Measurements from ENCODE around the gene REEP6. TPM values are rescaled to one million over a fixed set of nuclear protein-coding genes. Genes with fewer than 3 reads are reported as not detected.

The REEP6 gene
- total and polyA plus RNA-seq, 2 donors (not counting 3 experiments of a cell fraction or from before 2014, with no cell fraction given), result 1.3 to 1.5 TPM

DNA sequence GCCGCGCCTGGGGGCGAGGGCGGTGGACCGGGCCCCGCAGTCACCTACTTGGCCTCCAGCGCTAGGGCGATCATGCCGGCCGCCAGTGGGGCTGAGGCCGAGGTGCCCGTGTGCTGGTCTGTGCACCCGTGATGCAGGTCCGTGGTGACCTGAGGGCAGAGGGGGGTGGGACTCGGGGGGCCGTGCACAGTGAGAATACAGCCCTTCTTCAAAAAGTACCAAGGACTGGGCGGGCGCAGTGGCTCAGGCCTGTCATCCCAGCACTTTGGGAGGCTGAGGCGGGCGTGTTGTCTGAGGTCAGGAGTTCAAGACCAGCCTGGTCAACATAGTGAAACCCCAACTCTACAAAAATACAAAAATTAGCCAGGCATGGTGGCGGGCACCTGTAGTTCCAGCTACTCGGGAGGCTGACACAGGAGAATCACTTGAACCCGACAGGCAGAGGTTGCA is 7.0 kb upstream of the REEP6 start:
- Histone ChIP-seq H3K36me3 (ENCODE audit: control insufficient read depth in 2 of 2, extremely low read depth in 1 of 2, insufficient read depth in 2 of 2, low read length in 2 of 2) (no peaks in the 10 kb centered on the region), H3K4me2 (ENCODE audit: insufficient read depth, low read length) (no peak overlapping the region), H3K4me3 (replicated peaks in 1 of 3; ENCODE audit: insufficient read depth in 1 of 3, low read depth in 1 of 3, low read length in 3 of 3) (no peak overlapping the region), H3K4me1 (ENCODE audit: control insufficient read depth, extremely low read depth, insufficient read depth, low read length) (no peaks in the 10 kb centered on the region), H4K20me1 (replicated peaks; ENCODE audit: control insufficient read depth, extremely low read depth, insufficient read depth, low read length) (no peaks in the 10 kb centered on the region), H3K9me3 (replicated peaks; ENCODE audit: control insufficient read depth, insufficient read depth, low read length) (no peaks in the 10 kb centered on the region), H3K9me1 (replicated peaks; ENCODE audit: control insufficient read depth, extremely low read depth, insufficient read depth, low read length) (no peaks in the 10 kb centered on the region), H2AFZ (ENCODE audit: low read depth, low read length) (no peak overlapping the region), H3K27me3 (ENCODE audit: control insufficient read depth in 2 of 2, insufficient read depth in 2 of 2, low read length in 2 of 2) (no peaks in the 10 kb centered on the region), H3K79me2 (ENCODE audit: control insufficient read depth, insufficient read depth, low read length) (no peaks in the 10 kb centered on the region), H3K9ac (replicated peaks; ENCODE audit: extremely low read depth, insufficient read depth, low read length) (no peak overlapping the region), H3K27ac (ENCODE audit: insufficient read depth, low read depth, low read length) (no peak overlapping the region)
- dilution Hi-C loops (cut with MboI; ENCODE audit: extremely low pct_ligation_motif_present, low sequenced_read_pairs) (no loop called here), intact Hi-C loops (cut with micrococcal nuclease) (no loop called here)
- DNase-seq (ENCODE audit: low read depth, low spot score) (no peak), FAIRE-seq (no peak)
- ChIA-PET CTCF (no interaction called here), POLR2A (no interaction called here)
- TF ChIP-seq JUN (IDR thresholded peaks at IDR 0.05; ENCODE audit: borderline replicate concordance, insufficient read depth, insufficient read length, low read depth) (no peak), GATA2 (IDR thresholded peaks at IDR 0.05; ENCODE audit: insufficient read depth, insufficient read length, low read depth, low read length) (no peak), EZH2 (IDR thresholded peaks at IDR 0.05; ENCODE audit: borderline replicate concordance, low read depth, low read length, severe bottlenecking) (no peak), POLR2A (IDR thresholded peaks at IDR 0.05; ENCODE audit: low read depth, low read length) (no peak), POLR2AphosphoS5 (IDR thresholded peaks at IDR 0.05; ENCODE audit: insufficient read depth, low read depth, low read length) (no peak), MYC (IDR thresholded peaks at IDR 0.05; ENCODE audit: low read depth, low read length) (no peak), FOS (IDR thresholded peaks at IDR 0.05; ENCODE audit: borderline replicate concordance, insufficient read depth, low read length) (no peak)
- TF ChIP-seq, protein P1, sequence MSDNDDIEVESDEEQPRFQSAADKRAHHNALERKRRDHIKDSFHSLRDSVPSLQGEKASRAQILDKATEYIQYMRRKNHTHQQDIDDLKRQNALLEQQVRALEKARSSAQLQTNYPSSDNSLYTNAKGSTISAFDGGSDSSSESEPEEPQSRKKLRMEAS (IDR thresholded peaks at IDR 0.05; ENCODE audit: insufficient read depth, insufficient read length), result no peak
- TF ChIP-seq, protein P2, sequence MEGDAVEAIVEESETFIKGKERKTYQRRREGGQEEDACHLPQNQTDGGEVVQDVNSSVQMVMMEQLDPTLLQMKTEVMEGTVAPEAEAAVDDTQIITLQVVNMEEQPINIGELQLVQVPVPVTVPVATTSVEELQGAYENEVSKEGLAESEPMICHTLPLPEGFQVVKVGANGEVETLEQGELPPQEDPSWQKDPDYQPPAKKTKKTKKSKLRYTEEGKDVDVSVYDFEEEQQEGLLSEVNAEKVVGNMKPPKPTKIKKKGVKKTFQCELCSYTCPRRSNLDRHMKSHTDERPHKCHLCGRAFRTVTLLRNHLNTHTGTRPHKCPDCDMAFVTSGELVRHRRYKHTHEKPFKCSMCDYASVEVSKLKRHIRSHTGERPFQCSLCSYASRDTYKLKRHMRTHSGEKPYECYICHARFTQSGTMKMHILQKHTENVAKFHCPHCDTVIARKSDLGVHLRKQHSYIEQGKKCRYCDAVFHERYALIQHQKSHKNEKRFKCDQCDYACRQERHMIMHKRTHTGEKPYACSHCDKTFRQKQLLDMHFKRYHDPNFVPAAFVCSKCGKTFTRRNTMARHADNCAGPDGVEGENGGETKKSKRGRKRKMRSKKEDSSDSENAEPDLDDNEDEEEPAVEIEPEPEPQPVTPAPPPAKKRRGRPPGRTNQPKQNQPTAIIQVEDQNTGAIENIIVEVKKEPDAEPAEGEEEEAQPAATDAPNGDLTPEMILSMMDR (IDR thresholded peaks at IDR 0.05; ENCODE audit: extremely low read depth in 1 of 2, insufficient read depth in 1 of 2, low read depth in 1 of 2, low read length in 2 of 2), result no peak
- no TSS peak for BruUV-seq (replicated peaks)
